Urothelium cell line (cell line): ENCODE measurements around the gene SMIM44.

Experiments
- DNase-seq: peaks from one replicate; pipeline ENCODE4 v3.0.0; 2011; ENCODE audit warnings: low spot score, mixed read lengths
- FAIRE-seq: peaks from 2 replicates; lab custom pipeline; 2011; peaks lifted over from hg19 to GRCh38; lab: Jason Lieb, UNC

The SMIM44 gene

GRCh38 chr19:3442487-3443071, 40.7 kb downstream of the SMIM44 start:
- DNase-seq (no peak), FAIRE-seq (no peak)

GRCh38 chr19:3441986-3442329, 41.3 kb downstream of the SMIM44 start:
- no peak for FAIRE-seq
- DNase-seq: no peak

GRCh38 chr19:3441089-3441985, 41.9 kb downstream of the SMIM44 start:
- FAIRE-seq: no peak

GRCh38 chr19:3440082-3440481, 43.2 kb downstream of the SMIM44 start:
- DNase-seq: no peak
- FAIRE-seq: no peak

More at GRCh38 chr19:3441089-3441985, 41.9 kb downstream of the SMIM44 start:
- no peak for DNase-seq

- DNase-seq (no peak), FAIRE-seq (no peak)
Observed at GRCh38 chr19:3434630-3435553, 48.3 kb downstream of the SMIM44 start.

GRCh38 chr19:3433805-3434540, 49.3 kb downstream of the SMIM44 start:
- DNase-seq (no peak), FAIRE-seq (no peak)

GRCh38 chr19:3433313-3433712, 49.9 kb downstream of the SMIM44 start:
- FAIRE-seq: no peak

More at GRCh38 chr19:3433313-3433712, 49.9 kb downstream of the SMIM44 start:
- no peak for DNase-seq
